ENCODE measurements around the gene TBL1XR1. TPM values are rescaled to one million over a fixed set of nuclear protein-coding genes. Genes with fewer than 3 reads are reported as not detected.

Gene TBL1XR1
- total RNA-seq, 4 donors from 2014 or later = 55.6 to 281 (median 102) TPM

DNA sequence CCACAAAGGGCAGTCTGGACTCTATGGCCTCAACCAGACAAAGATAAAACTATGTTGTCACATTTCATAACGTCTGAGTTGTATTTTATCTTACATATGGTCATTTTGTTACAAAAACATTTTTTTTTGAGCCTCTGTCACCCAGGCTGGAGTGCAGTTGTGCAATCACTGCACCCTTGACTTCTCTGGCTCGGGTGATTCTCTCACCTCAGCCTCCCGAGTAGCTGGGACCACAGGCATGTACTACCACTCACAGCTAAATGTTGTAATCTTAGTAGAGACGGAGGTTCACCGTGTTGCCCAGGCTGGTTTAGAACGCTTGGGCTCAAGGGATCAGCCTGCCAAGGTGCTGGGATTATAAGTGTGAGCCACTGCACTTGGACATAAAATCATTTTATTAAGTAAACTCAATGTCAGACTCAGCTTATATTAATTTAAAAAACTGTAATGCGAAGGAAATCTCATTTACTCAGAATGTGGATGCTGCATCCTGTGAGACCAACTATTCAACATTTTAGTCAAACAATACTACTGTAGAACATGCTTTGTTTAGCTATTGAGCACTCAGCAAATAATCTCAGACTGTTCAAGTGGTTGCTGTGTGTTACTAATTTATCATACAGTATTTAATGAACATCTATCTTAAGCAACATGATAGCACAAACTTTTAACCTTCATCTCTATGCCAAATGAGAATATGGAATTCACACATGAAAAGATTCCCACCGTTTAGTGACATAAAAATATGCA is 209.2 kb downstream of the TBL1XR1 start:
- intact Hi-C loops (cut with DNase I; ENCODE audit: low total_unique reads) = no loop called here
- no peaks in the 10 kb centered on the region for H3K9me3 ChIP-seq
- TF ChIP-seq POLR2A (IDR thresholded peaks at IDR 0.05) = no peak
- TF ChIP-seq, protein P1, sequence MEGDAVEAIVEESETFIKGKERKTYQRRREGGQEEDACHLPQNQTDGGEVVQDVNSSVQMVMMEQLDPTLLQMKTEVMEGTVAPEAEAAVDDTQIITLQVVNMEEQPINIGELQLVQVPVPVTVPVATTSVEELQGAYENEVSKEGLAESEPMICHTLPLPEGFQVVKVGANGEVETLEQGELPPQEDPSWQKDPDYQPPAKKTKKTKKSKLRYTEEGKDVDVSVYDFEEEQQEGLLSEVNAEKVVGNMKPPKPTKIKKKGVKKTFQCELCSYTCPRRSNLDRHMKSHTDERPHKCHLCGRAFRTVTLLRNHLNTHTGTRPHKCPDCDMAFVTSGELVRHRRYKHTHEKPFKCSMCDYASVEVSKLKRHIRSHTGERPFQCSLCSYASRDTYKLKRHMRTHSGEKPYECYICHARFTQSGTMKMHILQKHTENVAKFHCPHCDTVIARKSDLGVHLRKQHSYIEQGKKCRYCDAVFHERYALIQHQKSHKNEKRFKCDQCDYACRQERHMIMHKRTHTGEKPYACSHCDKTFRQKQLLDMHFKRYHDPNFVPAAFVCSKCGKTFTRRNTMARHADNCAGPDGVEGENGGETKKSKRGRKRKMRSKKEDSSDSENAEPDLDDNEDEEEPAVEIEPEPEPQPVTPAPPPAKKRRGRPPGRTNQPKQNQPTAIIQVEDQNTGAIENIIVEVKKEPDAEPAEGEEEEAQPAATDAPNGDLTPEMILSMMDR (IDR thresholded peaks at IDR 0.05) = no peak
- no peak for DNase-seq
- H3K4me1 ChIP-seq = no peaks in the 10 kb centered on the region
- no peaks in the 10 kb centered on the region for H3K36me3 ChIP-seq
- no peaks in the 10 kb centered on the region for H3K27me3 ChIP-seq
- H3K27ac ChIP-seq = no peak overlapping the region
- no peak overlapping the region for H3K4me3 ChIP-seq

DNA sequence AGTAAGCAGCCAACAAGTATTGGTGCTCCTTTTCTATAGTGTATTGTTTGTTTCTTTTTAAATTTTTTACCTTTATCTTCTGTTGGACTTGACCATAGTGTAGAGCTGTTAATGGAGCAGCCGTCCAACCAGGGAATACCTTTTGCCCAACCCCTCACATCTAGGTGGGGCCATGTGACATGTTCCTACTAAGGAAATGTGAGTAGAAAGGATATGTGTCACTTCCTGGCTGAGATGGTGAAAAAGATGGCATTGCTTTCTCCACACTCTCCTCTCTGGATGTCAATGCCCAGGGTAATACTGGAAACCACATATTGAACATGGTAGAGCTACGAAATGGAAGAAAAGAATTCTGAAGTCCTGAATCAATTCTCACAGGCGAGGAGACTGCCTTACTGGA is 218.8 kb downstream of the TBL1XR1 start:
- no peak for TF ChIP-seq POLR2A (IDR thresholded peaks at IDR 0.05)
- TF ChIP-seq, protein P1 (IDR thresholded peaks at IDR 0.05) = no peak
- Histone ChIP-seq H3K4me3 (no peak overlapping the region), H3K4me1 (no peaks in the 10 kb centered on the region), H3K9me3 (no peaks in the 10 kb centered on the region), H3K27ac (no peak overlapping the region), H3K36me3 (no peaks in the 10 kb centered on the region), H3K27me3 (no peaks in the 10 kb centered on the region)
- no peak for DNase-seq
- intact Hi-C loops (cut with DNase I; ENCODE audit: low total_unique reads) = no loop called here

DNA sequence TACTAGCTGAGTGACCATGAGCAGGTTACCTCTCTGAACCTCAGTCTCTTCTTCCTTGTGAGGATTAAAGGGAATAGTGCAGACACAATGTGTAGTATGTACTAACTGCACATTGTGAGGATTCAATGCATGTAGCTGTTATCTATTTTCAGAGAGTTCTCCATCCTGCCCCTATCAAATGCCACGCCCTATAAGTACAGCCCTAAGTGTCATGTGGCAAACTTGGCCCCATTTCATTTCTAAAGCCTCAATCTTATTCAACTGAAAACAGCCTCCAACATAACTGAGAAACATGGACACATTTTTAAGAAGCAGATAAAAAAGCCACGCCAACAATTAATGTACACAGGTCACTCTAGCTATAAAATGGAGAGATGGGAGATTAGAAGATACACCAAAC is 220.0 kb downstream of the TBL1XR1 start:
- H3K27me3 ChIP-seq = no peaks in the 10 kb centered on the region
- H3K9me3 ChIP-seq = no peaks in the 10 kb centered on the region
- H3K4me1 ChIP-seq = no peaks in the 10 kb centered on the region
- H3K36me3 ChIP-seq = no peaks in the 10 kb centered on the region
- H3K4me3 ChIP-seq = no peak overlapping the region
- intact Hi-C loops (cut with DNase I; ENCODE audit: low total_unique reads) = no loop called here
- no peak overlapping the region for H3K27ac ChIP-seq
- TF ChIP-seq POLR2A (IDR thresholded peaks at IDR 0.05) = no peak
- TF ChIP-seq, protein P1 (IDR thresholded peaks at IDR 0.05) = no peak
- no peak for DNase-seq

DNA sequence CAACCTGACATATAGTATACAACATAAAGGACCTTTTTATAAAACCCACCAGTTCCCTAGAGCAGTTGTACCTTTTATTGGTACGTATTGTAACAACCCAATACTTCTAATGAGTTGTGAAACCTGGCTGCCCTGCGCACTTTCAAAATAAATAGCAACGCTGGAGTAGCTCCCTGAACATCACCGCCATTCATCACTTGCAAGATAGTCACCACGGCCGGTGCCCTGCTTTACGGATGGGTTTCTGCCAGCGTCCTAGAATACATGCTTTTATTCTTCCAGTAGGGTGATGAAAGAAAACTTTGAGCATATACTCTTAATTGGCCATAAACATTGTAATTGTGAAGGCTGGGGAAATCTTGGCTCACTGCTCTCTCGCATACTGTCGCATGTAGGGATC is 220.7 kb downstream of the TBL1XR1 start:
- Histone ChIP-seq H3K4me1 (no peaks in the 10 kb centered on the region), H3K4me3 (no peak overlapping the region), H3K9me3 (no peaks in the 10 kb centered on the region), H3K36me3 (no peaks in the 10 kb centered on the region), H3K27me3 (no peaks in the 10 kb centered on the region), H3K27ac (no peak overlapping the region)
- no peak for TF ChIP-seq POLR2A (IDR thresholded peaks at IDR 0.05)
- no peak for DNase-seq
- intact Hi-C loops (cut with DNase I; ENCODE audit: low total_unique reads) = no loop called here

DNA sequence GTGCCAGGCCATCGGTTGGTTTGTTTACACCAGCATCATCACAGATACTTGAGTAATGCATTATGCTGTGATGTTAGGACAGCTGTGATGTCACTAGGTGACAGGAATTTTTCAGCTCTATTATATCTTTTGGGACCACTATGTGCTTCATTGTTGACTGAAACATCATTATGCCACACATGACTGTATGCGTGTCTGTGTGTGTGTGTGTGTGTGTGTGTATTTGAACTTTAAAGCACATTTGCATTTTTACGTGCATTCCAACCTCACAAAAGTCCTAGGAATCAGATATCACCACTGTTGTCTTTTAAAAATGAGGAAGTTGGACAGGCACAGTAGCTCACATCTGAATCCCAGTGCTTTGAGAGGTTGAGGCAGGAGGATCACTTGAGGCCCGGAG is 223.0 kb downstream of the TBL1XR1 start:
- intact Hi-C loops (cut with DNase I; ENCODE audit: low total_unique reads) = no loop called here
- Histone ChIP-seq H3K4me1 (no peaks in the 10 kb centered on the region), H3K27me3 (no peaks in the 10 kb centered on the region), H3K27ac (no peak overlapping the region), H3K9me3 (no peaks in the 10 kb centered on the region), H3K36me3 (no peaks in the 10 kb centered on the region), H3K4me3 (no peak overlapping the region)
- no peak for DNase-seq
- TF ChIP-seq POLR2A (IDR thresholded peaks at IDR 0.05) = no peak
- TF ChIP-seq, protein P1 (IDR thresholded peaks at IDR 0.05) = no peak
